GM13977 (cell line): ENCODE measurements around the gene MGAT5.

ENCODE experiments used
- DNase-seq: peaks from one replicate; pipeline ENCODE4 v3.0.0; 2012; ENCODE audit warnings: low spot score
- CTCF ChIP-seq: IDR thresholded peaks from 2 replicates; pipeline ENCODE4 v1.5.1; 2012; ENCODE audit warnings: mild to moderate bottlenecking, control low read depth; ENCODE audit not compliant: insufficient read depth; ENCODE audit errors: extremely low read depth, missing control alignments
- in situ Hi-C: fragments of 300-500 bp; cut with MboI; formaldehyde crosslinking; loops from one replicate; pipeline ENCODE4 v1.12.0; 2022; ENCODE audit warnings: low sequenced_read_pairs, low pct_unique_long_range_greater_than_20kb, mixed read lengths, inconsistent platforms; ENCODE audit not compliant: unreplicated experiment

Gene MGAT5

DNA sequence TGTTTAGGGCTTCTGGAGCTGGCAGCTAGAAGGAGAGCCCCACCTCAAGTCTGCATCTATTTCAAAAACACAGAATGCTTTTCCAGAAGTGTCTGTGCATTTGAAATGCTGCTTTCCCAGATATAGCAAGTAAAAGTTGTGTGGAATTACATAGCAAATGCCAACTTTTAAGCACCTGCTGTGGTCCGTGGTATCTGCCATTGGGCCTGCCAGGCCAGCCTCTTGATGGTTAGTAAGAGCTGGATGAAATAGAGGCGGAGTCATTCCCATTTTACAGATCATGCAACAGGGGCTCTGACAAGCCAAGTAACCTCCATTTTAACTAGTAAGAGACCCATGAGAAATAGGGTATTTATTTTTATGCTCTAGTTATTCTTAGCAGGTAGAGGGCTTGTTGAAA, 61.6 kb downstream of the MGAT5 start:
- TF ChIP-seq CTCF: no peak
- no peak for DNase-seq
- in situ Hi-C loops: no loop called here

DNA sequence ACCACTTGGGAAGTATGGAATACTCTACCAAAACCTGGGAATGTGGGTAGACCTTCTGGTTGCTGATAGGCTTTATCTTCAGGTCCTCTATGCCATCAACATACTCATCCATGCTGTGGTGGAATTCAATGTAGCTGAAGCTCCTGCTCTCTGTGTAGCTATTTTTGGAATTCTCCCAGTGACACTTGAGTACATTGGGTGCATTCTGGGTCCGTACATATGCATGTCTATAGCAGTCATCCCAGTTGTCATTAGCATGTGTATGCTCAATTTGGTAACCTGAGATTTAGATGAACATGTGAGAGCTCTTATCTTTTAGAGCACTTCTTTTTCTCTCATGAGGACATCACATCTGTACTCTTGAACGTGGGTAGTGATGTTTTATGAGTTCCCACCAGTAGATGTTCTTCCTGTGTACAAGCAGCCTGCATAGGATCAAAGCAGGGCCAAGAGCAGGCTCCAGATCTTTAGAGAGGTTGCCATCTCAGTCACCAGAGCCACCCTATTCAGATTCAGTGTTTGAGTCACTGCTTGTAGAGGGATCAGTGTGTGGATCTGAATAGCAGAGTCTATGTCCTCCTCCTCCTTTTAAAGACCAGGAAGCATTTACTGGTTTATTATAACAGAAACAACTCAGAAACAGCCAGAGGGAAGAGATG, 65.9 kb downstream of the MGAT5 start:
- in situ Hi-C loops: no loop called here
- no peak for DNase-seq
- TF ChIP-seq CTCF: no peak

- DNase-seq: no peak
- in situ Hi-C loops: no loop called here
- TF ChIP-seq CTCF: no peak
Observed at GRCh38 chr2:134320930-134321329, 67.1 kb downstream of the MGAT5 start.

GRCh38 chr2:134323777-134324176, 69.9 kb downstream of the MGAT5 start:
- no peak for DNase-seq
- in situ Hi-C loops: no loop called here
- no peak for TF ChIP-seq CTCF

- in situ Hi-C loops: no loop called here
- no peak for DNase-seq
- no peak for TF ChIP-seq CTCF
Observed at GRCh38 chr2:134324430-134324829, 70.6 kb downstream of the MGAT5 start.

DNA sequence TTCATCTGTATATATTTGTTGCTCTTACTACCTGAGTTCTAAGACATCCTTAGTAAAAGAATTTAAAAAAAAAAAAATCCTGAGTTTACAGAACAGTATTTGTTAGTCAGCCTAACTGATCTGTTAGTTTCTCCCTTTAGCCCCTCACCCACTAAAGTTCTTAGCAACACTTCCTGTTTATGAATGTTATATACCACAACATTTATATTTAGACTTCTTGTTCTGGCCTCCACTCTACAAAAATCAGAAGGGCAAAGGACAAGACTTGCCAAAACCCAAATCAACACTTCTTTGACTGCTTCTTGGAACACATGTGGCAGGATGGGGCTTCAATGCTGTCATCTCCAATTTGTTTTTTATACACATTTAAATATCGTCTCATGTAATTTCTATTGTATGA, 71.1 kb downstream of the MGAT5 start:
- in situ Hi-C loops: no loop called here
- no peak for TF ChIP-seq CTCF
- no peak for DNase-seq
